ENCODE data around the gene IKZF1. TPM values are rescaled to one million over a fixed set of nuclear protein-coding genes. Genes with fewer than 3 reads are reported as not detected.

Gene IKZF1
- polyA plus RNA-seq, 10 donors = 1.2 to 9.5 (median 2.2) TPM

DNA sequence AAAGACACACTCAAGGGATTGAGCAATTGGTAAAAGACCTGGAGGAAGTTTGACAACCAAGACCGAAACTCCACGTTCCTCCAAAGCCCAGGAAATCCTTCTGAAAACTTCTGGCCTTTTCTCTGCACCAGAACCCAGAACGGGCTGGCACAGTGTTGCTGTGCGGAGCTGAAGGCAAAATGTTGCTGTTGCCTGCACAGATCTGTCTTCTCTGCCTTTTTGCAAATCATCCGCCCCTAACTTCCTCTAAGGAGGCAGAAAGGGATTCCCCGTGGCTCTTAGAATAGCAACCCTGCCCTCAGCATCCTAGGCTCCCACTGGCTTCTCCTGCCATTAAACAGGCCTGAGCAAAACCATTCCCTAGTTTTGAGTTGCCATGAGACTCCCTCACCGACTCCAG is 100.7 kb downstream of the IKZF1 start:
- DNase-seq = no peak

DNA sequence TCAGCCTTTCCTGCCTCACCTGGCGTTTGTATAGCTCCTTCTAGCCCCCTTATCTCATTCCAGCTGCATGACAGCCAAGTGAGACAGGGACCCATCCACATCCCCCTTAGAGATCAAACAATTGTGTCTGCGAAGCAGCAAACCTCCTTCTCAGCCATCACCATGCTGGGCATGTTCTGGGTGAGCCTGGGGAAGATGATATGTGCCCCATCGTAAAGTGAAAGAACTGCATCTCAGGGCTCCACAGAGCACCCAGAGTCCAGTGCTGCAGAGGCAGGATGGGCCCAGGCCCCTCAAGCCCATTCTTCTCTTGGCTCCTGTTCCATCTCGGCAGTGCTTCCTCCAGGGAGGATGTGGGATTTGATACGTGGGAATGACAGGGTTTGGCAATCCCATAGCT is 102.4 kb downstream of the IKZF1 start:
- DNase-seq = no peak

DNA sequence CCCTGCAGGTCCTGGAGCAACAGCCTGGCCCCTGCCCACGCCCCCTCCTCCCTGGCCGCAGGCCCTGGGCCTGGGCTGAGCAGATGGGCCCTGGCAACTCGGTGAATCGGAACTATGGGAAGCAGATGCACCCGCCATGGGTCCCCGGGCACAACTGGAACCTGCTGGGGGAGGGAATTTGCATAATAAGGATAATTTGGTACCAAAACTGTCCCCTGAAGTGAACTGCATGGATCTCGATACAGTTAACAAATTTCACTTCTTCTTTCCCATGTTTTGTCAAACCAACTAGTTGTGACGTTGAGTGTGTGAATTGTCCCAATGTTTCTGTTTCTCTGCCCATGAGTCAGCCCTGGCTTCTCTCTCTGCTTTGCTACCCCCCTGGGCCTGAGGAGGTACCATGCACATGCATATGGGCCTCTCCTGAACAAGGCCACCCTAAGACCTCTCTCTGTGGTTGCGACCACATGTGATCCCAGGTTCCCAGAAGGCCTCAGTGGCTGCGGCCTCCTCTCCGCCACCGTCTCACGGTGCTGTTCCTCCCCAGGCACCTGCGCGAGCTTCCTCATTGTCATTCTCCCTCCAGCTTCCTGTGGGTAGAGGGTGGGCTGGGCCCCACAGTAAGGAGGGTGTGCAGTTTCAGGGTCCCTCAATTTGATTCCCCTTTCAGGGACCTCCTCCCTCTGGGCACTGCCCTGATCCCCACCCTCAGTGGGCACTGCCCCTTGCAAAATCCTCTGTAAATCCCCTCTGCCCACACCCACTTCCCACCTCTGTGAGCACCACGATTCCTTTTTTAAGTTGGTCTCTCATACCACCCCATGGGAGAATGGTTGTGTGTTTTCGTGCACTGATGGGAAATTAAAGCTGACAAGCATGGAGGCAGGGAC is 105.6 kb downstream of the IKZF1 start:
- DNase-seq = no peak

DNA sequence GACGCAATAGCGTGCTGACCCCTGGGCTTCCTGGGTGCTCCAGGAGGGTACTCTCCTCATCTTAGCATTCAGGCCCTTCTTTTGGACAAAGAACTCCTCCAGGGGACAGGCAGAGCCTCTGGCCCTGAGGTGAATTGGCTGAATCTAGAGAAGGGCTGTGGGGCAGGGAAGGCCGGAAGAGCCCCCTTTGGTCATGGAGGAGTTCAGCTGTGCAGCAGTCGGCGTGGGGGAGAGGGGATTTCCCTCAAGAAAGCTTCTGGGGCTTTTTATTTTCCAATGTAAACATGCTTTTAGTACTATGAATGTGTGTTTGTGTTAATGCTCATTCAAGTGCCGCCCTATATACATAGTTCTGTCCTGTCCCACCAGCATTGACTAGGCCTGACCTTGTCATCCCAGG is 106.8 kb downstream of the IKZF1 start:
- no peak for DNase-seq

DNA sequence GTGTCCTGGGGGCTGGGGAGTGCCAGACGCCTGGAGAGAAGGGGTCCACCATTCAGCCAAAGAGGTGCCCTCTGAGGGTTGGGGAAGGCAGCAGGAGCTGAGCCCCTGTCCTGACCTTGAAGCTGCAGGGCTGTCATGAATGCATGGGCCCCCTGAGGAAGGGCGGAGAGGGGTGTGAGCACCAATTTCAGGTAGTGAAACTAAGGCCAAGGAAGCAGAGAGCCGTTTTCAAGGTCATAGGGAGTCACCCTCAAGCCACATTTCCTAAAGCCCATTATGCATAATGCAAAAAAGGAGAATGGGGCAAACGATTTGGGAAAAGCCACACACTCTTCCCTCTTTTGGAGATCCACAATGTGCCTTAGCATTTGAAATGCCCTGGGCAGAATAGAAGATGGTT is 108.5 kb downstream of the IKZF1 start:
- DNase-seq = no peak

DNA sequence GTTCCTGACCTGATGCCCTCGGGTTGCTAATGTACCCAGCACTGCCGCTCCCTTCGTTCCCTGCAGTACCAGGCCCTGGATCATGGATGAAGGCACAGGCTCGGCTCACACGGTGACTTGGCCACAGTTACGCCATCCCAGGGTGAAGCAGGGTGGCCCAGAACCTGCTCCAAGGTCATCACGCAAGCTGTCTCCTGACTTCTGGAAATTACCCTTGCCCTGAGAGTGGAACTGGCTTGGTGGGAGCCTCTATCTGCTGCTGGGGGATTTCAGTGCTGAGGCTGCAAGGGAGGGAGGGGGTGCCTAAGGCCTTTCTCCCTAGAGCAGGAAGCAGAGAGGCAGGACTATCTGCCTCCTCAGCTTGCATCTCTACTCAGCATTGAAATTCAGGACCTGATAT is 109.0 kb downstream of the IKZF1 start:
- no peak for DNase-seq

DNA sequence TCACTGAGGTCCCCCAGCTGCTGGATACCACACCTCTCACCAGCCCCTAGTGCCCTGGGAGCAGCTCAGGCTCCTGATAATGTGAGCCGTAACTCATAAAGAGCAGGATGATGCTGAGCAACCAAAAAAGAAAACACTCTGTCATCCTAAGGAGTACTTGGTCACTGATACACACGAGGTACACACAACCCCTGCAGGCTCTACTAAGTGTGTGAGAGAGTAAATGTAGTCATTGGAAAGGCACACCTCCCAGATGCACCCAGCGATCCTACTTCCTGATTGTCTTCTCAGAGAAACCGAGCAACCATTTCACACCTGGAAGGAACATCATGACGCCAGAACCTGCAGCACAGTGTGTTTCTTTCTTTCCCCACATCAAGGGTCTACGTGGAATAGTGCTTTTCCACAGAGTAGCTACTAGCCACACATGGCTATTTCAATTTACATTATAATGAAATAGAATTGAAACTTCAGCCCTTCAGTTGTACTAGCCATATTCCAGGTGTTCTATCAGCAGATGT is 111.4 kb downstream of the IKZF1 start:
- DNase-seq = no peak

DNA sequence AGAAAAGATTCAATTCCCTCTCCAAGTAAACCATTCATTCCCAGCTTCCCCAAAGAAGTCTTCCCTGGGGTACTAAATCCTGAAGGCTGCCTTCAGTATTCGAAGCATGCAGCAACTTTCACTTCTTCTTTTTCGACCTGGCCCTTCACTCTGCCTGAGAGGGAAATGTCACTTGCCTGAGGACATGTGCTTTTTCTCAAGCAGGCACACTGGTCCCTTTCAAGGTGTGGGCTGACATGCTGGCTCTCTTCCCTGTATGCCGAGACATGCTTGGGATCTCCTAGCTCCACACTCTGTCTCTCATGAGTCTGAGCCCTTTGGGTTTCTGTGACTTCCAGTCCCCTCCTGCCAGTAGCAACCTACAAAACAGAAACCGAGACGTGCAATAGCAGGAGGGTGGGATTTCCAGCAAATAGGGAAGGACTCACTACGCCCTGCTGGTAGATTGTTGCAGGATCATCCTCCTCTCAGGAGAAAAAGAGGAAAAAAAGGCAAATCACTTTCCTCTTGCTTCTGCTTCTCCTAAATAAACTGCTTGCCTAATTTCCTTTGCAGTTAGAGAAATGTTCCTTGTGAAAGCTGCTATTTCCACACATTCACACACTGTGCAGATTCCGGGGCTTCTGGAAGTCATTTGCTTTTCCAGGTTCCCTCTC is 112.1 kb downstream of the IKZF1 start:
- peak in 2 of 3 donors; percentile 3 to 36 for DNase-seq

DNA sequence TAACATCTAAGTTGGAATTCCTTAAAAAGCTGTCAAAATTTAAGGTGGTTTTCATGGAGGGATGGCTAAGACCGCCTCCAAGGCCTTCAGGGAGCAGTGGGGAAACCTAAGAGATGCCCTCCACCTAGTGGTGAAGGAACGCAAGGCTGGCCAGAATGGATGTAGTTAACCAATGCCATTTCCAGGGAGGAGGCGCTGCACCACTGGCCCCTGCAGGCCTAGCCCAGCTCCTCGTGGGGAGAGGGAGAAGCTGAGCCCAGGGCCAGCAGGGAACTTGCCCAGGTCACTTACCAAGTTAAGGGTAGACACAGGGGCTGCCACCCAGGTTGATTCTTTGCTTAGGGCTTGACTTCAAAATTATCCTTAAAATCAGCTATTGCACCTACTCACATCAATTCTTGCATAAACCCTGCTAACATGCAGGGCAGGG is 113.6 kb downstream of the IKZF1 start:
- DNase-seq = peak; percentile 33 to 66 (median 51)

DNA sequence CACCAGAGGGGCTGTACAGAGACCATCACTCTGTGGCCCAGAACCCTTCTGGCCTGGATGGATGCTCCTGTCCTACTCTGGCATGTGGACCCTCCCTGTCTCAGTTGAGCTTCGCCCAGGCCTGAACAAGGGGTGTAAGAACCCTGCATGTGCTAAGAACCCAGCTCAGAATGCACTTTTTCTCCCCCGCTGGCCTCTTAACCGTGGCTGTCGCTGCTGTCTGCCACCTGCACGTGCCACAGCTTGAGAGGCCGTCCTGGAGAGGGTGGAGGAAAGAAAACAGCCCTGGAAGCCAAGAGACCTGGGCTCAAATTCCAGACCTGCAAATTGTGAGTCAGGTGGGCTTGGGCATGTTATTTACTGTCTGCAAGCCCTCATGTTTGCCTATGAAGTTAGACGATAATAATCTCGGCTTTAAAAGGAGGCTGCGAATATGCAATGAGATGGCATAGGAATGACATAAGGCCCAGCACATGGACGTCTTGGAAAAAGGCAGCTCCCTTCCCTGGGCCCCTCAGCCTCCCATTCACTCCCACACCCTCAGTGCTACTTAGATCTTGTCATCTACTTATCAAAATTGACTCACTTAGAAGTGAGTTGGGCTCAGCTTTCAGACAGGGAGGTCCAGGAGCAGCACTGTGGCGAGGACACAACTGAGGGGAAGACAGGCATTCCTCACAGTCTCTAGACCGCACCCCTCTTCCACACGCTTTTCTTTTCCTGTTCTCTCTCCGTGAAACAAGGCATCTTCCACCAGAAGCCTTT is 114.2 kb downstream of the IKZF1 start:
- no peak for DNase-seq

DNA sequence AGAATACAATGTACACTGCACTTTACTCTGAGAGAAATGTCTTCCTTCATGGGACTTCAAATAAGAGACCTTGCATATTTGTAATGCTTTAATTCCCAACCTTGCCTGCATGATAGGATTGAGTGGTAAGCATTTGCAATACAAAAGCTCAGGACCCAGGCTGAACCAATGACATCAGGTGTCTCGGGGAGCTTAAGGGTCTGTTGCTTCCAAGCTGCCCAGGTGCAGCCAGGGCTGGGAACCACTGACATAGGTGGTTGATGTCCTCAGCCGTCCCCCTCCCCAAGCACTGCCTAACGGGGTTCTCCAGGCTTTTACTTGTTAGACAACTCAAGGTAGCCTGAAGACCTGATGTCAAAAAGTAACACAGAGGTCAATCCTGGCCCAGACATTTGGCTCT is 116.5 kb downstream of the IKZF1 start:
- no peak for DNase-seq

DNA sequence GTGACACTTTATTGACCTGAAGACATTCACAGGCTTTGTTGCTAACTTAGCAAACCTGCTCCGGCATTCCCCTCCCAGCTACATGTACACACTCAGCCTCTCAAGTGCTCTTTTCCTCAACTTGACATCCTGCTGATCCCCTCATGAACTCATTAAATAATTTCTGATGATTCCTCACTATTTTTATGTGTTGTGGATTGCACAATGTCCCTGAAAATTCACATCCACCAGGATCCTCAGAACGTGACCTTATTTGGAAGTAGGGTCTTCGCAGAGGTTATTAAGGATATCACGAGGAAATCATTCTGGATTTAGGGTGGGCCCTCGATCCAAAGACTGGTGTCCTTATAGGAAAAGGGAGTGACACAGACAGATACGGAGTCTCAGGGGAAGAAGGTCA is 118.3 kb downstream of the IKZF1 start:
- DNase-seq = no peak

DNA sequence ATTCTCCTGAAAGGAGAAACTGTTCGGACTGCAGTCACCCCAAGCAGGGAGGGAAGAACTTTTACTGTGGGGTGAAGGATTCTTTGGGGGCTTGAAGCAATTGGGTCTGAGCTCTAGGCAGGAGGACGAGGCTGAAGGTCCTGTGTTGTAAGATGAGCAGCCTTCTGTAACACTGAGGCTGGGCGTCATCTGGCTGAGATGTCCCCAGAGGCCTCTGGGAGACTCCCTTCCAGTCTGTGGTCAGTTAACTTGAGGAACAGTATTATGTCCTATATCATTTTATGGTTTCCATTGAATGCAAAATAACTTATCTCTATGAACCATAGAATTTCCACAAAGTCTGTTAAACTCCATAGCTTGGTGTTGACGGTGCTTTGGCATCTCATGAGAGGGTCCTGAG is 119.3 kb downstream of the IKZF1 start:
- DNase-seq = no peak

DNA sequence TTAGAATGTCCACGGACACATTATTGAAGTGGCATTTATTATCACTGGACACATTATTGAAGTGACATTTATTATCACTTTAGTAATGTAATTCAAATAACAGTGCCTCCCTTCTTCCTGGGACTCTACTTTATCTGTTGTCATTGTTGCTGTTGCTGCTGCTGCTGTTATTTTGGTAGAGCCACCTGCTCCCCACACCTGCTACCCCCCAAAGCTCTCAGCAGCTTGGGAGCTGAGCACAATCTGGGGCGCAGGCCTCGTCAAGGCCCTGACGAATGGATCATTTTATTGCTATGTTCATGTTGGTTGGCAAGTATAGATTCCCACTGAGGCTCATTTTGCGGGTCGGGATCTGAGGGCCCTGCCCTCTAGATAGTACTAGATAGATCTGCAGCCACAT is 120.8 kb downstream of the IKZF1 start:
- DNase-seq = no peak

DNA sequence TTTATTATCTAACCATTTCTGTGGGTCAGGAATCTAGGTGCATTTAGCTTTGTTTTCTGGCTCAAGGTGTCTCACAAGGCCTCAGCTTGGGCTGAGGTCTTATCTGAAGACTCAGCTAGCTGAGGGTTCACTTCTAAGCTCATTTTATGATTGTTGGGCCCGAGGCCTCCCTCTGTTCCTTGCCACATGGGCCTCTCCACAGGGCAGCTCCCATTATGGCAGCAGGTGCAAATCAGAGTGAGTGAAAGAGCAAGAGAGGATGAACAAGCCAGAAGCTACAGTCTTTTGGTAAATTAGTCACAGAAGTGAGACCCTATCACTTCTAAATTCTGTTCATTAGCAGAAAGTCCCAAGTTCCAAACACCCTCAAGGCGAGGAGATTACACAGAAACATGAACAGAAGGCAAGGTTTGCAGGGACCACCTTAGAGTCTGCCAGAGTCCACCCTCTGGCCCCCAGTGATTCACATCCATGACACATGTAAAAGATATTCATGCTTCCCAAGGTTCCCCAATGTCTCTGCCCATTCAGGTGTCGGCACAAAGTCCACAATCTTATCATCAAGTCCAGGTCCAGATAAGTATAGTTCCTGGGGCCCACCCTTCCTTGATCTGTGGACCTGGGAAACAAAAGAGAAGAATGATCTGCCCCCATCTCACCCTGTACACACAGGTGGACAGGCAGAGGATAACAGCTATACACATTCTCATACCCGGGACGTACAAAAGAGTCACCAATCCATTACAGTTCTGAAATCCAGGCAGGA is 121.9 kb downstream of the IKZF1 start:
- DNase-seq = no peak

DNA sequence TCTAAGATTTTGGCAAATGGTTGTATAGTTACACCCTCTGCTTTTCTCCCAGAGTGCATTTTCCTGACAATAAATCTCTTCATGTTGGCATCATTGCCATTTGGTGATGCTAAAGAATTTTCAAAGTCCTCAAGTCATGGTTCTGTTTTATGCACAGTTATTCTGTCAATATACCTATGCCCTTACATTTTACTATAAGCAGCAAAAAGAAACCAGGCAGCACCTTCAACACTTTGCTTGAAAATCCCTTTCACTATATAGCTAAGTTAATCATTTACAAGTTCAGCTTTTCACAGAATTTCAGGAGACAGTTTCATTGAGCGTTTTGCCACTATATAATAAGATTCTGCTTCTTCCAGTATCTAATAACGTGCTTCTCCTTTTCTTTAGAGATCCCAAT is 123.0 kb downstream of the IKZF1 start:
- DNase-seq = no peak

DNA sequence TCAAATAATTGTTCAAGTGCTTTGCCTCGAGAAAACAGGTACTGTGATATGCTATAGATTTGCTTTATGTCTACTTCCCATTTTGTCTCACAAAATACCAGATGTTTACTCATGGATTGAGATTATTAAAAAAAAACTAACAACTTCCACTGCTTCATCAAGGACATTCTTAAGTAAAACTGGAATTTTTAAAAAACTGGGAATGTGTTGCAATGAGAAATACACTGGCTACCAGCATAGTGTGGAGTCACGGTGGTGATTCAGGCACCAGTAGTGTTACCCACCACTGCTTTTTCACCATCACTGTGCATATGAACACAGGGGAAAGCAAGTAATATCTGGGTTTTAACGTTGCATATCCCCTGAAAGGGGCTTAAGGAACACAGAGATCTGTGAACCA is 124.4 kb downstream of the IKZF1 start:
- no peak for DNase-seq

DNA sequence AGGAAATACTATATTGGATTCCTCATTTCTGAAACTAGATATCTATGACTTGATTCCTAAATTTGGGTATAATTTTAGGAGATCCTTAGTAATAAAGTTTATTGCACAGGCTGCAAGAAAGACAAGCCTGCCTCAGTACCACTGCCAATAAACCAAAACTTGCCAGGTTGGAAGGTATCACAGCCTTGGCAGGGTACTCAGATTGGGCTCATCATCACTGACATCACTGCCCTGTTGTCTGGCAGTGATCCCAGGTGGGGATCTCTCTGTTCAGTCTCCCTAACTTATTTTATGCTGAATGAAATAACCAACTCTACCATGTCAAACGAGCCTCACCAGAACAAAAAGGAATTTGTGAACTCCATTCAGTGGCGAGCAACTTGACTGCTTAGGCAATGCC is 126.8 kb downstream of the IKZF1 start:
- DNase-seq = no peak

DNA sequence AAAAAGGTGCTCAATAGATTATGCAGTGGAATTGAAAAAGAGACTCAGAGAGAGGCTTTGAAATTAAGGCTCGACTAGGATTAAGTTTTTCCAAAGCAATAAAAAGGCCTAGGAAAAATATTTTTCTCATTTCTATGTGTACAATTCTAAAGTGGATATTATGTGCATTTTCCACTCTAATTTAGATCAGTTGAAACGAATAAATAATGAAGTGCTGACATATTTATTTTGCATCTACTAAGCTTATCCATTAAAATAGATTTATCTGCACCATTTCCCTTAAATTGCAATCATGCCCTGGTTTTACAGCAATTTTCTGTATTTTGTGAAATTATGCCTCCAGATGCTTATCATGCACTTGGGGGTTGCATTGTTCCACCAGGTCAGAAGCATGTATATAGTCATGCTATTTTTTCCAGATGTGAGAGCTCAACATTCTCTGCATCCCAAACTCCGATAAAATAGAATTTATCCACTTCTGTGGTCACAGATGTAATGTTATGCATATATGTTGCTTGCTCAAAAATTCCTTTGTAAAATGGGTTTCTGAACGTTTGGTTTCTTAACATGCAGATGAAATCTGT is 127.3 kb downstream of the IKZF1 start:
- DNase-seq = no peak

DNA sequence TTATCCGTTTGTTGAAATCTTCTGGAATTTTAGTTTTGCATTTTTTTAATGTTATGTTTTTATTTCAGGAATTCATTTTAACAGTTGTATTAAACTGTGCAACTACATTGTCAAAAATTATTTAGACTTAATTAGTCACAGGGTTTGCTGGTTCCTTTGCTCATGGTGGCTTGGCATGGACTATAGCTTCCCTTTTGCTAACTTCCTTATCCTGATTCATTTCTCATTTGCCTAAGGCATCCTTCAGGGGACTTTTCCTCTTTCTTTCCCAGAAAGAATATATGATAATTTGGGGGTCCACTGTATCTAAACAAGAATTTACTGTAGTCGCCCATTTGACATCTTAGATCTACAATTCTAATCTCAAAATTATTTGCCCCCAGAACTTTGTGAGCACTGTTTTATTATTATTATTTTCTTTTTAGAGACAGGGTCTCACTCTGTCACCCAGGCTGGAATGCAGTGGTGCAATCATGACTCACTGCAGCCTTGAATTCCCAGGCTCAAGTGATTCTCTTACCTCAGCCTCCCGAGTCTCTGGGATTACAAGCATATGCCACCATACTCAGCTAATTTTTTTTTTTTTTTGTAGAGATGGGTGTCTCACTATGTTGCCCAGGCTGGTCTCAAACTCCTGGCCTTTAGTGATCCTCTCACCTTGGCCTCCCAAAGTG is 131.8 kb downstream of the IKZF1 start:
- DNase-seq = peak in 1 of 3 donors; percentile 20

DNA sequence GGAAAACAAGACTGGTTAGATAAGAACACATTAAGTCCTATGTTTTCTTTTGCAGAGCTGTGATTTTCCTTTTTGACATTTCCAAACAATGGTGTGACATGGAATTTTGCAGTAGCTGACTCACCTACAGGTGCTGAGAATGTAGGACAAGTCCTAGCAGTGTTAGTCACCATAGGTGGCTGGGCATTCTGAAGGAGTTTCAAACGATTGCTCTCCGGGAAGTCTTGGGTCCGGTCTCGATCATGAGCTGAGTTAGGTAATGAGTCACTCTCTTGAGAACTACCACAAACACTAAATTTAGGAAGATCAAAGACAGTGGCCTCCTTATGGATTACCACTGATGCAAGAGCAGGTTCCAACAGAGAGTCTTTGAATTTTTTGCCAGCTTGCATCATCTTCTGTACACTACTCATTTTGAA is 142.0 kb downstream of the IKZF1 start:
- DNase-seq = no peak
